ENCODE measurements around the gene MYO1C. TPM values are rescaled to one million over a fixed set of nuclear protein-coding genes. Genes with fewer than 3 reads are reported as not detected.

MYO1C gene
- polyA plus RNA-seq, 4 donors, result 51.1 to 67.1 (median 59.8) TPM

DNA sequence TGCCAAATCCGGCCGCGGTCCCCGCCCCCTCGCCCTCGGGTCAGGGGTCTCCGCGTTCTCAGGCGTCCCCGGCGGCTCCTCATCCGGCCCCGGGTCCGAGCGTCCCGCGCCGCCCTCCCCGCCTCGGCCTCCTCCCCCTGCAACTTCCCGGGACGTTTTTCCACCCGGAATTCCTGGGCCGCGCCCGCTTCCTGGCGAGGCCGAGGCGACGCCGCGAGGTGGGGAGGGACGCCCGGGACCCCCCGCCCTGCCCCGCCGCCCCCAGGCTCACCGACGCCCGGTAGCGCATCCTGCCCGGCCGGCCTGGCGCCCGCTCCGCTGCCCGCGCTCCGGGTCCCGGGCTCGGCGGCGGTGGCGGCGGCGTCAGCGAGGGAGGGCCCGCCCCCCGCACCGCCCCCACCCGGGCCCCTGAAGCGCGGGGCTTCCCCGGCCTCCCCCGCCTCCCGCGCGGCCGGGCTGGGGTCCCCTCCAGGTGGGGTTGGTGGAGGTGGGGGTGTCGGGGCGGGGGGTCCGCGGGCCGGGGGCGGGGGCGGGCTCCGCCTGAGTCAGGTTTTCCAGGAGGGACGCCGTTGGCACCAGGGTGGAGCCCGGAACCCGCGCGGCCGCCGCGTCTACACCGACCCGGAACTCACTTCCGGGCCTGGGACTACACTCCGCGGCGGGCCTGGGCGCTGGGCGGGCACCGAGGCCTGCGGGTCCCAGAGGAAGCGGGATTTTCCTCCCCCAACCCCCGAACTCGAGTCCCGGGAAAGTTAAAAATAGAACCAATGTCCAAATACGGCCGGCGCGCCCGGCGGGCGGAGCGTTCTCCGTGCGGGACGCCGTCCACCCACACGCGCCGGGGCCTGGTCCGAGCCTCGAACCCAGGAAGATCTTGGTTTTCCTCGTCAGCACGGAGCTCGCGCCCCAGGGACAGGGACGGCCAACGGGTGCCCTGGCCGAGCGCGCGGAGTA lies 6.8 kb downstream of the MYO1C start:
- Histone ChIP-seq H3K36me3 (ENCODE audit: control insufficient read depth in 3 of 3, insufficient read depth in 2 of 3, low read depth in 1 of 3, low read length in 3 of 3) (peaks cover 0 to 35% (median 11%) of the 10 kb centered on the region in 3 donors), H3K4me3 (ENCODE audit: low read depth in 1 of 3, low read length in 3 of 3) (peak overlapping the region; percentile 69 to 95 (median 77)), H3K9me3 (ENCODE audit: control insufficient read depth in 2 of 2, insufficient read depth in 1 of 2, low read depth in 1 of 2, low read length in 1 of 2) (no peaks in the 10 kb centered on the region), H3K4me1 (ENCODE audit: control insufficient read depth in 3 of 3, insufficient read depth in 2 of 3, low read depth in 1 of 3, low read length in 2 of 3) (peaks cover 0 to 43% (median 7%) of the 10 kb centered on the region in 3 donors), H3K27me3 (ENCODE audit: control insufficient read depth in 3 of 3, insufficient read depth in 3 of 3, low read length in 3 of 3) (no peaks in the 10 kb centered on the region), H3K27ac (ENCODE audit: low read depth in 1 of 3, low read length in 2 of 3) (peak overlapping the region; percentile 86 to 96 (median 95))
- DNase-seq, result peak; percentile 46 to 76
- WGBS, 3 donors, result 1 to 2% (median 1%) methylated on average over 71 to 127 of the region's 127 CpGs
- no peak for FAIRE-seq

DNA sequence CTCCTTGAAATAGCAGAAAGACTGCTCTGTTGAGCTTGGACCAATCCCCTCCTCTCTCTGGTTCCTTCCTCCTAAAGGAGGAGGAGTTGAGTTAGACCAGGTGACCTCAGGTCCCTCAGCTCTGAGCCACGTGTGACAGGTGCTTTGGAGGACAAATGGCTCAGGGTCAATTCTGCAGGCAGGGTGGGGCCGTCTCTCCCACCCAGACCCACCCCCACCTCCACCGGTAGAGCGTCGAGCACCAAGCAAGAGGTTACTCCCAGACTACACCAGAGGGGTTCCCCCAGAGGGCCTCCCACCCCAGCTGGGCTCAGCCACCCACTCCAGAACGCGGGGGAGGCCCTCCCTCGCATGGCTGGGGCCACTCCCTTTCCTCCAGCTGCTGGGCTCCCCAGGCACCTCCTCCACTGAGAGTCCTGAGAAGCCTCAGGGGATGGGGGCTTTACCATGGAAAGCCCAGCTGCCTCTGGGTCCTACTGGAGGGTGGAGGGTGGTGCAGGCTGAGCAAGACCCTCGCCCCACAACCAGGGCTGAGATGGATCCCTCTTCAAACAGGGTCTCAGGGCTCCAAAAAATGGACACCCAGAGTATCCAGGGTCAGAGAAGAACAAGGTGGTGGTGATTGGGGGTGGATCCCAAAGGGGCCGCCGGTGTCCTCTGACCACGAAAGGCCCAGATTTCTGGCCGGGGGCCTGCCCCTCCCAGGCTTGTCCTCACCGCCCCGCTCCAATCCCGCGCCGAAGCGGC lies 7.6 kb downstream of the MYO1C start:
- DNase-seq, result peak; percentile 85 to 90
- Histone ChIP-seq H3K4me3 (ENCODE audit: low read depth in 1 of 3, low read length in 3 of 3) (peak overlapping the region; percentile 69 to 95 (median 77)), H3K4me1 (ENCODE audit: control insufficient read depth in 3 of 3, insufficient read depth in 2 of 3, low read depth in 1 of 3, low read length in 2 of 3) (peaks cover 0 to 38% (median 4%) of the 10 kb centered on the region in 3 donors), H3K9me3 (ENCODE audit: control insufficient read depth in 2 of 2, insufficient read depth in 1 of 2, low read depth in 1 of 2, low read length in 1 of 2) (no peaks in the 10 kb centered on the region), H3K27me3 (ENCODE audit: control insufficient read depth in 3 of 3, insufficient read depth in 3 of 3, low read length in 3 of 3) (no peaks in the 10 kb centered on the region), H3K27ac (ENCODE audit: low read depth in 1 of 3, low read length in 2 of 3) (peak overlapping the region; percentile 86 to 96 (median 89)), H3K36me3 (ENCODE audit: control insufficient read depth in 3 of 3, insufficient read depth in 2 of 3, low read depth in 1 of 3, low read length in 3 of 3) (peaks cover 3 to 39% (median 14%) of the 10 kb centered on the region in 3 donors)
- no peak for FAIRE-seq
- 1 to 4% (median 1%) methylated on average over 15 to 19 of the region's 19 CpGs for WGBS, 3 donors

DNA sequence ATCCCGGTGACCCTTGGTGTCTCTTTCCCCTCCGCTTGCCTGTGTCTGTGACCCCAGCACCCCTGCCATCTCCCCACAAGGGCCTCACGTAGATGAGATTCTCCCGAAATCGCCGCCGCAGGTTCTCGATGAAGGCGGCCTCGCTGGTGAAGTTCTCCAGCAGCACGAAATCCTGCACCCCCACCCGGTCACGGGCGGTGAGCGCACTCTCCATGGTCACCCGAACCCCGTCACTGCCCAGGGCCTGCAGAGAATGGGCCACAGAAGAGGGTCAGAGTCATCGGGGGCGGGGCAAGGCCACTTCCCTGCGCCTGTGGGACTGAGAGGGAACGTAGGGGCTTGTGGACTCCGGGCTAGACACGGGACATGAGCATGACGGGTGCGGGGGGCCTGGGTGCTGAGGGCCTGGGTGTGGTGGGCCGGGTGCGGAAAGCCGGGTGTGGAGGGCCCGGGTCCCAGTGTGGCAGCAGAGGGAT lies 8.4 kb downstream of the MYO1C start:
- H3K27me3 ChIP-seq (ENCODE audit: control insufficient read depth in 3 of 3, insufficient read depth in 3 of 3, low read length in 3 of 3), result no peaks in the 10 kb centered on the region
- WGBS, 3 donors, result 78 to 89% (median 84%) methylated on average over 27 to 29 of the region's 29 CpGs
- H3K27ac ChIP-seq (ENCODE audit: low read depth in 1 of 3, low read length in 2 of 3), result peak overlapping the region in 2 of 3 donors; percentile 36 to 96
- H3K4me3 ChIP-seq (ENCODE audit: low read depth in 1 of 3, low read length in 3 of 3), result no peak overlapping the region
- peaks cover 0 to 38% (median 4%) of the 10 kb centered on the region in 3 donors for H3K4me1 ChIP-seq (ENCODE audit: control insufficient read depth in 3 of 3, insufficient read depth in 2 of 3, low read depth in 1 of 3, low read length in 2 of 3)
- FAIRE-seq, result no peak
- no peaks in the 10 kb centered on the region for H3K9me3 ChIP-seq (ENCODE audit: control insufficient read depth in 2 of 2, insufficient read depth in 1 of 2, low read depth in 1 of 2, low read length in 1 of 2)
- no peak for DNase-seq
- H3K36me3 ChIP-seq (ENCODE audit: control insufficient read depth in 3 of 3, insufficient read depth in 2 of 3, low read depth in 1 of 3, low read length in 3 of 3), result peaks cover 3 to 45% (median 16%) of the 10 kb centered on the region in 3 donors

DNA sequence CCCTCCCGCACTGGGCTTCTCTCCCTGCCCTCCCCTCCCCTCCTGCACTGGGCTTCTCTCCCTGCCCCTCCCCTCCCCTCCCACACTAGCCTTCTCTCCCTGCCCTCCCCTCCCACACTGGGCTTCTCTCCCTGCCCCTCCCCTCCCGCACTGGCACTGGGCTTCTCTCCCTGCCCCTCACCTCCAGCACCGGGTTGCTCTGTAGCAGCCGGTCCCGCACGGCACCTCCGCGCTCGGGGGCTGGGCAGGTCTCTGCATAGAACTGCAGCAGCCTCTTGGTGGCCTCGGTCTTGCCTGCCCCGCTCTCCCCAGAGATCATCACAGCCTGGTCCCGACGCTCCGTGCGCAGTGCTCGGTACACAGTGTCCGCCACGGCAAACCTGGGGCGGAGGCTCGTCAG lies 9.8 kb downstream of the MYO1C start:
- H3K4me1 ChIP-seq (ENCODE audit: control insufficient read depth in 3 of 3, insufficient read depth in 2 of 3, low read depth in 1 of 3, low read length in 2 of 3), result peaks cover 0 to 28% (median 4%) of the 10 kb centered on the region in 3 donors
- no peak overlapping the region for H3K27ac ChIP-seq (ENCODE audit: low read depth in 1 of 3, low read length in 2 of 3)
- H3K4me3 ChIP-seq (ENCODE audit: low read depth in 1 of 3, low read length in 3 of 3), result no peak overlapping the region
- DNase-seq (no peak), FAIRE-seq (no peak)
- H3K27me3 ChIP-seq (ENCODE audit: control insufficient read depth in 3 of 3, insufficient read depth in 3 of 3, low read length in 3 of 3), result no peaks in the 10 kb centered on the region
- H3K9me3 ChIP-seq (ENCODE audit: control insufficient read depth in 2 of 2, insufficient read depth in 1 of 2, low read depth in 1 of 2, low read length in 1 of 2), result no peaks in the 10 kb centered on the region
- 87 to 98% (median 93%) methylated on average over 12 to 20 of the region's 20 CpGs for WGBS, 3 donors
- peaks cover 3 to 59% (median 27%) of the 10 kb centered on the region in 3 donors for H3K36me3 ChIP-seq (ENCODE audit: control insufficient read depth in 3 of 3, insufficient read depth in 2 of 3, low read depth in 1 of 3, low read length in 3 of 3)

DNA sequence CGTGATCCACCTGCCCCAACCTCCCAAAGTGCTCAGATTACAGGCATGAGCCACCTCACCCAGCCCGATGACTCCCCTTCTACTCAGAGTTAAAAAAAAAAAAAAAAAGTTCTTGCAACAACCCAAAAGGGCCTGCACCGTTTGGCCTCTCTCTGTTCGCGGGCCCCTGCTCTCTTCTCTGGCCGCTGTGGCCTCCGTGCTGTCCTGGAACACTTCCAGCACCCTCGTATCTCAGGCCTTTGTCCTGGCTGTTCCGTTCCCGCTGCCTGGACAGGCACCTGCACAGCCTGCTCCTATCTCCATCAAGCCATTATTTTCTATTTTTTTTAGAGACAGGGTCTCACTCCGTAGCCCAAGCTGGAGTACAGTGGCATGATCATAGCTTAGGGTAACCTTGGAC lies 10.8 kb downstream of the MYO1C start:
- Histone ChIP-seq H3K27me3 (ENCODE audit: control insufficient read depth in 3 of 3, insufficient read depth in 3 of 3, low read length in 3 of 3) (no peaks in the 10 kb centered on the region), H3K9me3 (ENCODE audit: control insufficient read depth in 2 of 2, insufficient read depth in 1 of 2, low read depth in 1 of 2, low read length in 1 of 2) (no peaks in the 10 kb centered on the region), H3K4me1 (ENCODE audit: control insufficient read depth in 3 of 3, insufficient read depth in 2 of 3, low read depth in 1 of 3, low read length in 2 of 3) (peaks cover 0 to 19% (median 2%) of the 10 kb centered on the region in 3 donors), H3K36me3 (ENCODE audit: control insufficient read depth in 3 of 3, insufficient read depth in 2 of 3, low read depth in 1 of 3, low read length in 3 of 3) (peaks cover 3 to 69% (median 33%) of the 10 kb centered on the region in 3 donors), H3K4me3 (ENCODE audit: low read depth in 1 of 3, low read length in 3 of 3) (no peak overlapping the region), H3K27ac (ENCODE audit: low read depth in 1 of 3, low read length in 2 of 3) (no peak overlapping the region)
- no peak for DNase-seq
- 74 to 83% (median 80%) methylated on average over 11 of the region's 11 CpGs for WGBS, 3 donors
- no peak for FAIRE-seq

DNA sequence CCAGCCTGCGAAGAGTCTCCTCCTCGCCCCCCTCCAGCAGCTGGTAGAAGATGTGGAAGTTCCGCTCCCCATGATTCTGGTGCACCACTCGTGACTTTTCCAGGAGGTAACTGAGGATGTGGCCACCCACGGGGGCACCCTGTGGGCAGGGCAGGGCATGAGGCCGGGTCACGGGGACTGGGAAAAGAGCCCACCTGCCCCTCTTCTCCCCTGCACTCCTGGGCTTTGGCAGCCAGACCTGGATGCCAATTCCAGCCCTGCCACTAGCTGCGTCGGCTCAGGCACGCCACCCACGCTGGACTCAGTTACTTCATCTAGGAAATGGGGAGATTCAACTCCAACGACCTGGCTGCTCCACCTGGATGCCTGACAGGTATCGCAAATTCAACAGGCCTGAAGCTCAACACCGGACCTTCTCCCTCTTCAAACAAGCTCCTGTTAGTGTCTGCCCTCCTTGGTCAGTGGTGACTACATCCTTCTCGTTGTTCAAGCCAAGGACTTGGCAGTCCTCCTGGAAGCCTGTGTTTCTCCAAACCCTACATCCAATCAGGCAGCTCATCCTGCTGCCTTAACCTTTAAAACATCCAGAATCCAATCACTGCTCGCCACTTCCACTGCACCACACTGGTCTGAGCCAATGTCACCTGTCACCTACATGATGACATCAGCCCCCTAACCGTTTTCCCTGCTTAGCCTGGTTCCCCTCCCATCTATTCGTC lies 11.6 kb downstream of the MYO1C start:
- Histone ChIP-seq H3K4me1 (ENCODE audit: control insufficient read depth in 3 of 3, insufficient read depth in 2 of 3, low read depth in 1 of 3, low read length in 2 of 3) (peaks cover 0 to 13% (median 0%) of the 10 kb centered on the region in 3 donors), H3K9me3 (ENCODE audit: control insufficient read depth in 2 of 2, insufficient read depth in 1 of 2, low read depth in 1 of 2, low read length in 1 of 2) (no peaks in the 10 kb centered on the region), H3K27me3 (ENCODE audit: control insufficient read depth in 3 of 3, insufficient read depth in 3 of 3, low read length in 3 of 3) (no peaks in the 10 kb centered on the region), H3K27ac (ENCODE audit: low read depth in 1 of 3, low read length in 2 of 3) (no peak overlapping the region), H3K4me3 (ENCODE audit: low read depth in 1 of 3, low read length in 3 of 3) (no peak overlapping the region), H3K36me3 (ENCODE audit: control insufficient read depth in 3 of 3, insufficient read depth in 2 of 3, low read depth in 1 of 3, low read length in 3 of 3) (peaks cover 3 to 77% (median 35%) of the 10 kb centered on the region in 3 donors)
- FAIRE-seq (no peak), DNase-seq (no peak)
- 85 to 86% (median 85%) methylated on average over 18 of the region's 18 CpGs for WGBS, 3 donors

DNA sequence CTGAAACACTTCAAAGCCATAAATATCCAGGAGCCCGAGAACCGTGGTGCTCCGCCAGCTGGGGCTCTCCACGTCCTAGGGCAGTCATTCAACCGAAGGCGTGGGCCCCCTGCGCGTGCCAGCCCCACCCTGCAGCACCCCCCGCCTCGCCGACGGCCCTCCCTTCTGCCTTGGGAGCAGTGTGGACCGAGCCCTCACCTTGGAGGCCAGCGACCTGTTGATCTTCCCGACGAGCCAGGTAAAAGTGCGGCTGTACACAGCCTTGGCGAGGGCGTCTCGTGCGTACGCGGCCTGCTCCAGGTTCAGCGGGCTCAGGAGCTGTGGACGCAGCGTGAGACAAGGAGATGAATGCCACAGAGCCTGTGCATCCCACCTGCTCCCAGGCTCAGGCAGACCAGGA lies 14.1 kb downstream of the MYO1C start:
- WGBS, 3 donors, result 91 to 93% (median 93%) methylated on average over 26 of the region's 26 CpGs
- DNase-seq, result no peak
- no peaks in the 10 kb centered on the region for H3K27me3 ChIP-seq (ENCODE audit: control insufficient read depth in 3 of 3, insufficient read depth in 3 of 3, low read length in 3 of 3)
- peaks cover 3 to 91% (median 40%) of the 10 kb centered on the region in 3 donors for H3K36me3 ChIP-seq (ENCODE audit: control insufficient read depth in 3 of 3, insufficient read depth in 2 of 3, low read depth in 1 of 3, low read length in 3 of 3)
- no peaks in the 10 kb centered on the region for H3K4me1 ChIP-seq (ENCODE audit: control insufficient read depth in 3 of 3, insufficient read depth in 2 of 3, low read depth in 1 of 3, low read length in 2 of 3)
- no peak for FAIRE-seq
- H3K9me3 ChIP-seq (ENCODE audit: control insufficient read depth in 2 of 2, insufficient read depth in 1 of 2, low read depth in 1 of 2, low read length in 1 of 2), result no peaks in the 10 kb centered on the region
- H3K4me3 ChIP-seq (ENCODE audit: low read depth in 1 of 3, low read length in 3 of 3), result no peak overlapping the region
- H3K27ac ChIP-seq (ENCODE audit: low read depth in 1 of 3, low read length in 2 of 3), result no peak overlapping the region
